Measurements from ENCODE around the gene CEL. TPM values are rescaled to one million over a fixed set of nuclear protein-coding genes. Genes with fewer than 3 reads are reported as not detected.

The CEL gene
- total RNA-seq, 1 donor from 2014 or later, result 0.60 TPM

DNA sequence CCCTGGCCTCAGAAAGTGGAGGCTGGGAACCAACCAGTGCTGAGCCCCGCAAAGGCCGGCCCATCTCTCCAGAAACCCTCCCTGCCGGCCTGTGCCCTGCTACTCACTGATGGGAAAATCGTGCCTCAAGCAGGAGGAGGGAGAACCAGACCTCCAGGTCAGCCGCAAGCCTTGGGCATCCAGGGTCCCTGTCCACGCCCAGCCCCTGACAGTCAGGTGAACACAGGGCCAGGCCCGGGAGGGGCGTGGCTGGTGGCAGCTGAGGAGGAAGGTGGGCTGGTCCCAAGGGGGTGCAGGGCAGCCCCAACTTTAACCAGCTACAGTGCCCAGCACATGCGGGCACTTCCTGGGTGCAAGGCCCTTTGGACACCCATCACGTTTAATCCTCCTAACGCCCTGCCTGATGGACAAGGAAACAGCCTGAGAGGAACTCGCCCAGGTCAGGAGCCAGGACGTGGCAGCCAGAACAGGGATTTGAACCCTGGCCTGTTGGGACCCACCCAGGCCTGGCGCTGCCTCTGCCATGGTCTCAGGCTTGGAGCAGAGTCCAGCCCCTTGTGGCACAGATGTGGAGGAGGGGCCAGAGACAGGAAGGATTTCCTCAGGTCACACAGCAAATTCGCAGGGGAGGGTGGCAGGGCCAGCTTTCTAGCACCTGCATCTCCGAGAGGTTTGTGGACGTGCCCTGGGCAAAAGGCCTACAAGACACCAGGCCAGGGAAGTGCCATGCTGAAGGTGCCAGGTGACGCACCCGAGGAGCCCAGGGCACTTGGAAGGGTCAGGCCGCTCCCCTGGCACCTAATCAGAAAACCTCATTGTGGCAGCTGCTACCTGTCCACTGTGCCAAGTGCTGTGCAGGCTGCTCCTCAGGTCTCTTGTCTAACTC lies 54.8 kb downstream of the CEL start:
- no peak for DNase-seq (ENCODE audit: low read depth)

DNA sequence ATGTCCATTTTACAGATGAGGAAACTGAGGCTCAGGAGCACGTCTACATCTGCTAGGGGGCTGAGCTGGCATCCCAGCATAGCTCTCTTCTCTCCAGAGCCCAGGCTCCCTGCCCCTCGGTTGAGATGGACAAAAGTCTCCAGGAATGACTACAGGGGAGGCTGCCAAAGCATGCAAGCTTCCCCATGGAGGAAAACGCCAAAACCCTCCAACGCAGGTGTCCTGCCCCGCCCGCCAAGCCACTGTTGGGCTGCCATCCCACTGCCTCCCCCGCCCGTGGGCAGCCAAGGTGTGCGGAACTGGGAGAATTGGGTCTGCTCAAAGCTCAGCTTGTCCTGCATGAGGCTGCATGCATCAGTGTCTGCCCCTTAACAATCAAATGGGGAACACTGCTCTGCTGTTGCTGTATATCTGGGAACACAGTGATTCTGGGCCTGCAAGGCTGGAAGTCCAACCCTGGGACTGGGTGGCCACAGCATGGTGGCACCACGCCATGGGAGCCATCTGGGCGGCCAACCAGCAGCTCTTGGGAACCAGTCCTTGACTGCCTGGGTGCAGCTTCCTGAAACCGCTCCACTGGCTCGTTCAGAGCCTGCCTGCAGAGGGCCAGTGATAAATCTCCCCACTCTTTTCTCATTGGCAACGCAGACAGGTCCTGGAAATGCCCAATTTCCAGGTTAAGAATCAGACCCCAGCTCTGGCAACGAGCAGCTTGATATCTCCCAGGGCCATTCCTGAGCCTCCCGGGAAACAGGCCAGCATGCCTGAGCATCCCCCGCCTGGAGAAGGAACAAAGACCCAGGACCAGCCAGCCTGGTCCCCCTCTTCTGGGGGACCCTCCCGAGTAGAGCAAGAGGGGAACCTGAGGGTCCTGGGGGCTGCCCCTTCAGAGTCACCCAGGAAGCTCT lies 55.7 kb downstream of the CEL start:
- no peak for DNase-seq (ENCODE audit: low read depth)

DNA sequence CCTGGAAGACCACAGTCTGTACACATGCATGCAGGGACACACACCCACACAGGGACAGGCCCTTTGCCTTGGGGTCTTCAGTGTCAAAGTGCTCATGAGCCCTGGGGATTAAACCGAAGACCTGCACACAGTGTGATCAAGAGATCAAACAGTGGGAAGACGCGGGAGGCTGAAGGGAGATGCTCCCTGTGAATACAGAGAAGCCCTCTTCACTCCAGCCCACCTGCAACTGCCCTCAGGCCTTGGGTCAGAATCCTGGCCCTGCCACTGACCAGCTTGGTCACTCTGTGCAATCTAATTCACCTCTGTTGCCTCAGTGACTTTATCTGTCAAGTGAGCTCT lies 56.4 kb downstream of the CEL start:
- DNase-seq (ENCODE audit: low read depth), result no peak

DNA sequence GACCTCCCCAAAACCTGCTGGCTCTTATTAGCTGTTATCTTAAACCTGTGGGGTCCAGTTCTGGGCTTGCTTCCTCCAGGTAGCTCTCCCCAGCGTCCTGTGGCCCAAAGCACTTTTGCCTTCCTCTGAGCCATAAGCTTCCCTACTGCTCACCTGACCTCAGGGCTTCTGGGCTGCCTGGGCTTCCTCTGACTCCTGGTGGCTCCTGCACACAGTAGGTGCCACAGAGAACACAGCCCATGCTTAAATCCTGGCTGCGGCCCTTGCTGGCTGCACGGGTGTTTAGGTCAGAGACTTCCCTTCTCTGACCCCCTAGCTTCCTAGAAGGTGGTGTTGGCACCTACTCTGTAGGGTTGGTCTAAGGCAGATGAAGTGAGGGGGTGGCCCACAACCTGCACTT lies 56.8 kb downstream of the CEL start:
- DNase-seq (ENCODE audit: low read depth), result no peak

DNA sequence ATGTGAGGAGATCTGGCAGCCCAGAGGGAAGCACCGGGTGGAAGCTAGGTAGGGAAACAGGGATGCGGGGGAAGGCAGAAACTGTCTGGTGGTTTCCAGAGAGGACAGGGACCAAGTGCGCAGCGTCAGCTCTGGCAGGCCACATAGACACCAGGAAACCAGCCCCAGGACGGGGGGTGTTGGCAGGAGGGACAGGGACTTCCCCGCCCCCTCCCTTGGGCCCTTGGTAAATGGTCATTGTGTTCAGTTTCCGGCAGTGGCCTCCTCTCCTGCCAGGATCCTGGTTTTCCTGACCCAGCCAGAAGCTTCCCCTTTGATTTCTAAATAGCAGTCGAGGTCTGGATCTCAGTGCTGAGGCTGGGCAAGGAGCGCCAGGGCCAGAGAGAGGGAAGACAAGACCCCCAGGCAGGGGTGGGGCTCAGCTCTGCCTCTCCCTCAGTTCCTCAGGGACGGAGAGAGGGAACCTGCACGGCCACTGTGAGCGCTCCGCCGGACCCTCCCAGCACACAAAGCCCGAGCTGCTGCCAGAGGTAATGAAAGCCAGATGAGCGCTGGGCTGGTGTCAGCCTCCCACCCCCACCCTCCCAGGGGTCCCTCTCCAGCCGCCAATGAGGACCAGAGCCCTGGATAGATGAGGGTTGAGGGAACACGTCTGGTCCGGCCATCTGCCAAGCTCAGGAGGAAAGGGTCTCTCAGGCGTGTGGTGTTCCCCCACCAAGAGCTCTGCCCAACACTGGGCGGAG lies 57.5 kb downstream of the CEL start:
- DNase-seq (ENCODE audit: low read depth), result no peak

DNA sequence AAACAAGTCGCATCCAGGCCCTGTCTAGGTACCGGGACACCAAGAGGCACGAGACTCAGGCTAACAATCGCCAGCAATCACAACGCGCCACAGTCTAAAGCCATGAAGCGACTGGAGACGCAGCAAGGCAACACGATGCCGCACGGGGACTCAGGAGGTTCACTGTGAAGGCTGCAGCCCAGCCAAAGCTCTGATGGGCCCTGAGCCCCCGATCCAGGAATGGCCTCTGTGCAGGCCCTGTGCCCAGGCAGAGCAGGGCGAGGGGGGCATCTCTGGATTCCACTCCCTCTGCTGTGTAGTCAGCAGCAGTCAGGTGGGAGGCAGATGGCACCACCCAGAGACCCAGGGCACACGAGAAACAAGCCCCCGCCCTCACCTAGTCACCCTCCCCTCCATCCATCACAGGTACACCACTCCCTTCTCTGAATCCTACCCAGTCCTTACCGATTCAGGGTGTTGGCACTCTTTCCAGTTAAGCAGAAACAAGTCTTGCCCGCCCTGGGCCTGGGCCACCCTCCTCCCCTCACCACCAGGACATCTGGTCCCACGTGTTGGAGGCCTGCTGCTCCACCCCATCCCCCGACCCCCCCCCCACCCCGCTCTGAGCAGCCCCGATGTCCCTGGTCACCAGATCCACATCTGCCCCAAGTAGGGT lies 58.2 kb downstream of the CEL start:
- DNase-seq (ENCODE audit: low read depth), result no peak

DNA sequence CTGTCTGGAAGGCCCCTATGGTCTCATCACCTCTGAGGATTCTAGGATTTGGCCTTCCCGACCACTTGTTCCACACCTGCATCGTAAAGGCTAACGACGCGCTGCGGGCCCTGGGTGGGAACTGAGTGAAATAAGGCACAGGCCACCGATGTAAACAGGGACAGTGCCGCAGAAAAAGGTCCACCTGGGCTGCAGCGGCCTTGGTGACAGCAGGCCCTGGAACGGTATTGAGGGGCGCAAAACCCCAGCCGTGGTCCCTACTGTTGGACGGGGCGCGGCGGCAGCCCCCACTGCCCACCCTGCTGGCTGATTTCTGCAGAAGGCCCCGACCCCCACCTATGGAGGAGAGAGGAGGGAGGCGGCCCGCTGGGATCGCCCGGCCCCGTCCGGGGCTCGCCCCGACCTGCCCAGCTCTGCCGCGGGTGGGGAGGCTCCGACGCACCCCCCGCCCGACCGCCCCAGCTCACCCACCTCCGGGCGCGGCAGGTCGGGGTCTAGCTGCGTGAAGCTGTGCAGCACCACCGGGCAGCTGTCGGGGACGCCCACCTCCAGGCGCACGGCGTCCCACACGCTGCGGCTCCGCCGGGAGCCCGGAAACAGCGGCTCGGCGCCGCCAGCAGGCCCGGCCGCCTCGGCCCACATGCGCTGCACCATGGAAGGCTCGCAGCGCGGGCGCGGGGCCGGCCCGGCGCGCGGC lies 58.9 kb downstream of the CEL start:
- DNase-seq (ENCODE audit: low read depth), result no peak

Other genes with a start within 250 kb of the CEL start
- 2.3 TPM in 1 of 2 replicates, not detected in the other for gene AK8, start 183.7 kb upstream of the CEL start, total RNA-seq
- gene SPACA9, start 183.1 kb upstream of the CEL start, total RNA-seq, result 0.52 and 6.5 TPM in 2 replicates
- 15.8 and 48.1 TPM in 2 replicates for gene TSC1, start 117.4 kb upstream of the CEL start, total RNA-seq
- gene GFI1B, start 83.3 kb upstream of the CEL start, total RNA-seq, result not detected in 2 replicates
- 28.5 and 50.0 TPM in 2 replicates for gene GTF3C5, start 31.0 kb upstream of the CEL start, total RNA-seq
- gene RALGDS, start 59.3 kb downstream of the CEL start, total RNA-seq, result 16.0 and 35.4 TPM in 2 replicates
- 3.1 and 5.1 TPM in 2 replicates for gene GBGT1, start 101.9 kb downstream of the CEL start, total RNA-seq
- gene OBP2B, start 147.3 kb downstream of the CEL start, total RNA-seq, result not detected in 2 replicates
- gene ABO, start 213.2 kb downstream of the CEL start, total RNA-seq, result 0.17 and 4.5 TPM in 2 replicates

Measured in renal cortical epithelial cell (primary cell).